ENCODE data around the gene PERCC1. TPM values are rescaled to one million over a fixed set of nuclear protein-coding genes. Genes with fewer than 3 reads are reported as not detected.
"Not testable (repeated sequence)": the region's sequence is repeated elsewhere in the genome, so short reads cannot be mapped to it uniquely, and the experiment has no call there.

Gene PERCC1
- total and polyA plus RNA-seq, 7 experiments from 2014 or later: 0.77 to 3.4 (median 1.7) TPM; not detected in 3

DNA sequence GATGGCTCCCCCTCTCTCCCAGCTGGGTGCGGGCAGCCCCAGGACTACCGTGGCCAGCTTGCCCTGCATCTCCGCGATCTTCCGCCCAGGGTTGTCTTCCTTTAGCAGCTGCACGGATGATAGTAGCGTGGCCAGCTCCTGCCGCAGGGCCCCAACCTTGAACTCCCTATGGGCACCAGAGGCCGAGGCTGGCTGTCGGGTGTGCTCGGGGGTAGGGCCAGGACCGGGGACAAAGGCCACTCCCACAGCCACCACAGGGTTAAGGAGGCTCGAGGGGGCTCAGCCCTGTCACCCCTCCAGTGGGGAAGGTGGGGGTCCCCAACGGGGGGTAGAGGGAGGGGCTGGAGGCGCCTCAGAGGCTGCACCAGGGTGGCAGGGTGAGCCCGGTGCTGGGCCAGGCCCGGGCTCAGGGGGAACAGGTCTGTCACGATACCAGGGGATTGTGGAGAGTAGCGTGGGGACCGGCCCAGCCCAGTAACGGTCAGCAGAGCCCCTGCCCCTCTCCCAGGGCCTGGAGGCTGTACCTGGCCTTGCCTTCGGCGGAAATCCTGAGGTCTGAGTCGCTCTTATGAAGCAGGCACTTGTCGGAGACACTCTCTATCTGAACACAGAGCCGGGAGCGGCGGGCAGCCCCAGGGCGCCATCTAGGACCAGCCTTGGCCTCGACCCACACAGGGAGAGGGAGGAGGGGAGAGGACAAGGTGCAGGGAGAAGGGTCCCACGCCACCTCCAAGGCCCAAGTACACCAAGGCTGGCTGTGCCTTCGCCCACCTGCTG, 5.2 kb downstream of the PERCC1 start:
- no peak for ATAC-seq
- ChIA-PET CTCF (interaction anchor here (0.6 kb wide), 1 partner anchor 799 kb away, joined by 3 read pairs; no protein-coding TSS in a partner anchor), POLR2A (no interaction called here)
- no peaks in the 10 kb centered on the region for H3K36me3 Mint-ChIP-seq
- H3K4me1 Mint-ChIP-seq: peaks cover 0 to 3% (median 0%) of the 10 kb centered on the region in 7 donors
- no peaks in the 10 kb centered on the region for H3K9me3 ChIP-seq (ENCODE audit: control insufficient read depth in 2 of 3, low read length in 3 of 3)
- DNase-seq: no peak
- no peak overlapping the region for H3K27ac Mint-ChIP-seq
- H3K4me3 ChIP-seq (ENCODE audit: low read length): no peak overlapping the region
- no peak overlapping the region for H3K4me3 Mint-ChIP-seq
- no peaks in the 10 kb centered on the region for H3K9me3 Mint-ChIP-seq
- no peak overlapping the region for H3K27ac ChIP-seq (ENCODE audit: low read depth, low read length)
- peaks cover 0 to 6% (median 0%) of the 10 kb centered on the region in 3 experiments for H3K36me3 ChIP-seq (ENCODE audit: control insufficient read depth in 2 of 3, insufficient read depth in 3 of 3, low read length in 3 of 3)
- intact Hi-C loops (cut with micrococcal nuclease): no loop called here
- peaks cover 0 to 2% (median 0%) of the 10 kb centered on the region in 5 donors for H3K27me3 Mint-ChIP-seq
- H3K27me3 ChIP-seq (ENCODE audit: control insufficient read depth in 2 of 2, insufficient read depth in 2 of 2, low read length in 2 of 2): no peaks in the 10 kb centered on the region
- H3K4me1 ChIP-seq (ENCODE audit: control insufficient read depth in 2 of 2, insufficient read depth in 2 of 2, low read length in 2 of 2): no peaks in the 10 kb centered on the region

DNA sequence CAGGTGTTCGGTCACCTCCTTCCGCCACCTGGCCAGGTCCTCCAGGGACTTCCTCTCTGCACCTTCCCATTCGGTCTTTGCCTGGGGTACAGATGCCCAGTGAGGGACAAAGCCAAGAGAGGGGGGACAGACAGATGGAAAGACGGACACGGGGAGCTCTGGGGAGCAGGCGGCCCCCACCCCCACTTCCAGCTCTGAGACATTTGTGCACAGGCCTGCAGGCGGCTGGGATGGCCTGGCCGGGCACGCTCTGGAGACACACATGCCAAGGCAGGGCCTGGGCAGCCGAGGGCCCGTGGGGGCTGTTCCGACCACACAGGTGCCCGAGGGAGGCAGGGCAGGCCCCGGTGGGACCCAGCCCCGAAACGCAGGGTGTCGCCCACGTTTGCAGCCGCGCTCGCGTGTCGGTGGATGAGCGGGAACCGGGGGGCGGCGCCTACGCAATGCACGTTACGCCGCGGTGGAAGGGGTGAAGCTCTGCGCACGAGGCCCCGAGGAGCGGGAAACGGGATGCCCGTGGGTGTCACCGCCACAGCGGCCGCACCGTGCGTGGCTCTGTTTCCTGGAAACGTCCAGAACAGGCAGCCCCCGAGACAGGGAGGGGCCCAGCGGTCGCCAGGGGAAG, 6.0 kb downstream of the PERCC1 start:
- H3K27ac ChIP-seq (ENCODE audit: low read depth, low read length): no peak overlapping the region
- H3K9me3 ChIP-seq (ENCODE audit: control insufficient read depth in 2 of 3, low read length in 3 of 3): no peaks in the 10 kb centered on the region
- Mint-ChIP-seq H3K9me3 (no peaks in the 10 kb centered on the region), H3K4me3 (no peak overlapping the region), H3K4me1 (peaks cover 0 to 3% (median 0%) of the 10 kb centered on the region in 7 donors), H3K36me3 (no peaks in the 10 kb centered on the region), H3K27me3 (peaks cover 0 to 2% (median 0%) of the 10 kb centered on the region in 5 donors), H3K27ac (no peak overlapping the region)
- intact Hi-C loops (cut with micrococcal nuclease): no loop called here
- no peaks in the 10 kb centered on the region for H3K4me1 ChIP-seq (ENCODE audit: control insufficient read depth in 2 of 2, insufficient read depth in 2 of 2, low read length in 2 of 2)
- H3K36me3 ChIP-seq (ENCODE audit: control insufficient read depth in 2 of 3, insufficient read depth in 3 of 3, low read length in 3 of 3): peaks cover 0 to 6% (median 0%) of the 10 kb centered on the region in 3 experiments
- H3K27me3 ChIP-seq (ENCODE audit: control insufficient read depth in 2 of 2, insufficient read depth in 2 of 2, low read length in 2 of 2): no peaks in the 10 kb centered on the region
- no peak for DNase-seq
- POLR2A ChIA-PET: no interaction called here
- H3K4me3 ChIP-seq (ENCODE audit: low read length): no peak overlapping the region
- CTCF ChIA-PET: no interaction called here
- ATAC-seq: no peak

GRCh38 chr16:1437606-1438005, 6.7 kb downstream of the PERCC1 start:
- Histone ChIP-seq H3K4me1 (ENCODE audit: control insufficient read depth in 2 of 2, insufficient read depth in 2 of 2, low read length in 2 of 2) (no peaks in the 10 kb centered on the region), H3K4me3 (ENCODE audit: low read length) (no peak overlapping the region), H3K27me3 (ENCODE audit: control insufficient read depth in 2 of 2, insufficient read depth in 2 of 2, low read length in 2 of 2) (no peaks in the 10 kb centered on the region), H3K36me3 (ENCODE audit: control insufficient read depth in 2 of 3, insufficient read depth in 3 of 3, low read length in 3 of 3) (peaks cover 0 to 6% (median 0%) of the 10 kb centered on the region in 3 experiments), H3K27ac (ENCODE audit: low read depth, low read length) (no peak overlapping the region), H3K9me3 (ENCODE audit: control insufficient read depth in 2 of 3, low read length in 3 of 3) (no peaks in the 10 kb centered on the region)
- no peaks in the 10 kb centered on the region for H3K9me3 Mint-ChIP-seq
- no peaks in the 10 kb centered on the region for H3K36me3 Mint-ChIP-seq
- no peaks in the 10 kb centered on the region for H3K4me1 Mint-ChIP-seq
- ChIA-PET CTCF (no interaction called here), POLR2A (interaction anchor here (1.0 kb wide), 1 partner anchor 12 kb away, joined by 3 read pairs; no protein-coding TSS in a partner anchor)
- DNase-seq: no peak
- H3K4me3 Mint-ChIP-seq: no peak overlapping the region
- no peak overlapping the region for H3K27ac Mint-ChIP-seq
- no peak for ATAC-seq
- no peaks in the 10 kb centered on the region for H3K27me3 Mint-ChIP-seq
- intact Hi-C loops (cut with micrococcal nuclease): no loop called here

DNA sequence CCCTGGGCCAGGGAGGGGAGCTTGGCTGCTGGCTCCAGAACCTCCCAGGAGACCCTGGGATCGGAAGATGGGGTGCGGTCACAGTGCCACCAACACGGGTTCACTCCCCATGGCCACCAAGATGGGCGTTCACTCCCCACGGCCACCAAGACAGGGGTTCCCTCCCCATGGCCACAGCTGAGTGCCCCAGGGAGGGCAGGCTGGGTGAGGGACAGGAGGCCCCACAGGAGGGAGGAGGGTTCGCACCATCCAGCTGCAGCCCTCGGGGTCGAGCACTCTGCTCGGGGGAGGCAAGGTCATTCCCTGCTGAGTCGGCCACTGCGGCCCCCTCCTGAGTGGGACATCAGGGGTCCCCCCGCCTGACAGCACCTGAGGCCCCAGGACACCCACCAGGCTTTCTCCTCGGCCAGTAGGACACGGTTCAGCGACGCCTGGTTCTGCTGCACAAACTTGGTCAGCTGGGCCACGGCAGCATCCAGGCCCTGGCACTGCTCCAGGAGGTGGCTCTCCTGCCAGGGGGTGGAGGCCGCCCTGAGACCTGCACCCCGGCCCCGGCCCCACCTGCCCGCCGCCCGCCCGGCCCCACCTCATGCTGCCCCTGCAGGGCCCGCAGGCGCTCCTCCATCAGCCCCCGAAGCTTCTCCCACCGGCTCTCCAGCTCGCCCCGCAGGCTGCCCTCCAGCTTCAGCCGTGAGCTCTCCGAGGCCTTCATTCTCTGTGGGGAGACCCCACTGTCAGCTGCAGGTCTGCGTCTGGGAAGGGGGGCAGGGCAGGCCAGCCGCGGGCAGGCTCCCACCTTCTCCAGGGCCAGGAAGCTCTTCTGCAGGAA, 7.6 kb downstream of the PERCC1 start:
- H3K4me1 Mint-ChIP-seq: no peaks in the 10 kb centered on the region
- no peak overlapping the region for H3K27ac Mint-ChIP-seq
- no peak overlapping the region for H3K27ac ChIP-seq (ENCODE audit: low read depth, low read length)
- no peaks in the 10 kb centered on the region for H3K9me3 Mint-ChIP-seq
- no peak overlapping the region for H3K4me3 ChIP-seq (ENCODE audit: low read length)
- ChIA-PET POLR2A (interaction anchor here (1.0 kb wide), 1 partner anchor 13 kb away, joined by 3 read pairs; no protein-coding TSS in a partner anchor), CTCF (no interaction called here)
- H3K4me1 ChIP-seq (ENCODE audit: control insufficient read depth in 2 of 2, insufficient read depth in 2 of 2, low read length in 2 of 2): no peaks in the 10 kb centered on the region
- DNase-seq: no peak
- H3K27me3 ChIP-seq (ENCODE audit: control insufficient read depth in 2 of 2, insufficient read depth in 2 of 2, low read length in 2 of 2): no peaks in the 10 kb centered on the region
- H3K27me3 Mint-ChIP-seq: no peaks in the 10 kb centered on the region
- no peaks in the 10 kb centered on the region for H3K36me3 Mint-ChIP-seq
- H3K4me3 Mint-ChIP-seq: no peak overlapping the region
- intact Hi-C loops (cut with micrococcal nuclease): no loop called here
- peak; percentile 6 for ATAC-seq
- no peaks in the 10 kb centered on the region for H3K9me3 ChIP-seq (ENCODE audit: control insufficient read depth in 2 of 3, low read length in 3 of 3)
- H3K36me3 ChIP-seq (ENCODE audit: control insufficient read depth in 2 of 3, insufficient read depth in 3 of 3, low read length in 3 of 3): peaks cover 0 to 6% (median 0%) of the 10 kb centered on the region in 3 experiments

- H3K9me3 ChIP-seq (ENCODE audit: control insufficient read depth in 2 of 3, low read length in 3 of 3): no peaks in the 10 kb centered on the region
- Mint-ChIP-seq H3K27me3 (no peaks in the 10 kb centered on the region), H3K9me3 (no peaks in the 10 kb centered on the region), H3K4me3 (no peak overlapping the region), H3K36me3 (no peaks in the 10 kb centered on the region), H3K27ac (no peak overlapping the region), H3K4me1 (no peaks in the 10 kb centered on the region)
- H3K27me3 ChIP-seq (ENCODE audit: control insufficient read depth in 2 of 2, insufficient read depth in 2 of 2, low read length in 2 of 2): no peaks in the 10 kb centered on the region
- peaks cover 0 to 6% (median 0%) of the 10 kb centered on the region in 3 experiments for H3K36me3 ChIP-seq (ENCODE audit: control insufficient read depth in 2 of 3, insufficient read depth in 3 of 3, low read length in 3 of 3)
- DNase-seq (no peak), ATAC-seq (no peak)
- ChIA-PET CTCF (interaction anchor here (0.7 kb wide), 1 partner anchor 422 kb away, joined by 5 read pairs; no protein-coding TSS in a partner anchor), POLR2A (no interaction called here)
- H3K4me1 ChIP-seq (ENCODE audit: control insufficient read depth in 2 of 2, insufficient read depth in 2 of 2, low read length in 2 of 2): no peaks in the 10 kb centered on the region
- H3K27ac ChIP-seq (ENCODE audit: low read depth, low read length): no peak overlapping the region
- H3K4me3 ChIP-seq (ENCODE audit: low read length): no peak overlapping the region
- intact Hi-C loops (cut with micrococcal nuclease): no loop called here
Observed at GRCh38 chr16:1439058-1439698, 8.3 kb downstream of the PERCC1 start.

DNA sequence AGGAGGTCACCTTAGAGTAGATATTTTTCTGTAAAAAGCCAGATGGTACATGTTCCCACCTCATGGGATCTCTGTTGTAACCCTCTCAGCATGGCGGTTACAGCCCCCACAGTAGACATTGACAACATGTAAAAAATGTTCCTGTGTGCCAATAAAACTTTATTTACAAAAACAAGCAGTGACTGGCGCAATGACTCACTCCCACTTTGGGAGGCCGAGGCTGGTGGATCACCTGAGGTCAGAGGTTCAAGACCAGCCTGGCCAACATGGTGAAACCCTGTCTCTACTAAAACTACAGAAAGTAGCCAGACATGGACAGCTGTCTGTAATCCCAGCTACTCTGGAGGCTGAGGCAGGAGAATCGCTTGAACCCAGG, 8.8 kb downstream of the PERCC1 start:
- H3K4me1 ChIP-seq (ENCODE audit: control insufficient read depth in 2 of 2, insufficient read depth in 2 of 2, low read length in 2 of 2); H3K36me3 Mint-ChIP-seq; H3K4me3 ChIP-seq (ENCODE audit: low read length); H3K27ac Mint-ChIP-seq; DNase-seq; H3K4me3 Mint-ChIP-seq; H3K36me3 ChIP-seq (ENCODE audit: control insufficient read depth in 2 of 3, insufficient read depth in 3 of 3, low read length in 3 of 3); H3K9me3 Mint-ChIP-seq; POLR2A ChIA-PET; H3K4me1 Mint-ChIP-seq; ATAC-seq; H3K9me3 ChIP-seq (ENCODE audit: control insufficient read depth in 2 of 3, low read length in 3 of 3); H3K27ac ChIP-seq (ENCODE audit: low read depth, low read length); H3K27me3 ChIP-seq (ENCODE audit: control insufficient read depth in 2 of 2, insufficient read depth in 2 of 2, low read length in 2 of 2); intact Hi-C loops (cut with micrococcal nuclease); H3K27me3 Mint-ChIP-seq: not testable (repeated sequence)
- CTCF ChIA-PET: interaction anchor here (0.7 kb wide), 1 partner anchor 422 kb away, joined by 5 read pairs; no protein-coding TSS in a partner anchor
